Measurements from ENCODE around the gene STRA8. TPM values are rescaled to one million over a fixed set of nuclear protein-coding genes. Genes with fewer than 3 reads are reported as not detected.

STRA8 gene
- polyA plus RNA-seq, 1 donor (not counting 4 experiments of a cell fraction or from before 2014, with no cell fraction given): not detected

GRCh38 chr7:135201350-135201749 is 32.3 kb upstream of the STRA8 start:
- no peak for FAIRE-seq

GRCh38 chr7:135204341-135204749 is 29.3 kb upstream of the STRA8 start:
- Histone ChIP-seq H2AFZ (ENCODE audit: control insufficient read depth, low read length) (no peak overlapping the region), H3K9ac (ENCODE audit: control insufficient read depth, extremely low read depth, insufficient read depth, low read length) (no peak overlapping the region), H3K9me3 (ENCODE audit: control insufficient read depth, low read depth, low read length) (no peaks in the 10 kb centered on the region), H4K20me1 (ENCODE audit: control insufficient read depth, extremely low read depth, insufficient read depth, low read length) (no peaks in the 10 kb centered on the region), H3K27ac (ENCODE audit: control insufficient read depth, insufficient read depth, low read length) (no peak overlapping the region), H3K4me3 (ENCODE audit: control insufficient read depth in 2 of 3, extremely low read depth in 1 of 3, insufficient read depth in 2 of 3, low read depth in 1 of 3, low read length in 3 of 3) (no peak overlapping the region), H3K36me3 (ENCODE audit: control insufficient read depth in 2 of 2, extremely low read depth in 1 of 2, insufficient read depth in 2 of 2, low read length in 2 of 2) (peaks cover 12 to 29% of the 10 kb centered on the region in 2 experiments), H3K79me2 (ENCODE audit: control insufficient read depth, insufficient read depth, low read length) (peaks cover 30% of the 10 kb centered on the region), H3K4me2 (ENCODE audit: control insufficient read depth, extremely low read depth, insufficient read depth, low read depth, low read length) (peak overlapping the region; percentile 31), H3K4me1 (ENCODE audit: control insufficient read depth, extremely low read depth, insufficient read depth, low read length) (peaks cover 28% of the 10 kb centered on the region), H3K27me3 (ENCODE audit: control insufficient read depth, extremely low read depth, insufficient read depth, low read length) (no peaks in the 10 kb centered on the region), H3K9me1 (ENCODE audit: control insufficient read depth, extremely low read depth, insufficient read depth, low read length) (no peaks in the 10 kb centered on the region)
- dilution Hi-C loops (cut with MboI; ENCODE audit: extremely low pct_ligation_motif_present, low sequenced_read_pairs): no loop called here
- DNase-seq (ENCODE audit: low read depth, low spot score): no peak
- no peak for FAIRE-seq
- TF ChIP-seq CTCF (optimal IDR thresholded peaks at IDR 0.05 in 1 of 3, IDR thresholded peaks at IDR 0.05 in 1 of 3, conservative IDR thresholded peaks at IDR 0.05 in 1 of 3; ENCODE audit: extremely low read depth in 1 of 3, insufficient read depth in 2 of 3, low read length in 3 of 3) (no peak), EZH2 (IDR thresholded peaks at IDR 0.05; ENCODE audit: low read length) (no peak)

More at GRCh38 chr7:135201350-135201749, 32.3 kb upstream of the STRA8 start:
- Histone ChIP-seq H4K20me1 (ENCODE audit: control insufficient read depth, extremely low read depth, insufficient read depth, low read length) (no peaks in the 10 kb centered on the region), H3K4me1 (ENCODE audit: control insufficient read depth, extremely low read depth, insufficient read depth, low read length) (peaks cover 22% of the 10 kb centered on the region), H3K9ac (ENCODE audit: control insufficient read depth, extremely low read depth, insufficient read depth, low read length) (no peak overlapping the region), H2AFZ (ENCODE audit: control insufficient read depth, low read length) (no peak overlapping the region), H3K4me3 (ENCODE audit: control insufficient read depth in 2 of 3, extremely low read depth in 1 of 3, insufficient read depth in 2 of 3, low read depth in 1 of 3, low read length in 3 of 3) (no peak overlapping the region), H3K36me3 (ENCODE audit: control insufficient read depth in 2 of 2, extremely low read depth in 1 of 2, insufficient read depth in 2 of 2, low read length in 2 of 2) (peaks cover 25 to 46% of the 10 kb centered on the region in 2 experiments), H3K79me2 (ENCODE audit: control insufficient read depth, insufficient read depth, low read length) (peaks cover 16% of the 10 kb centered on the region), H3K27ac (ENCODE audit: control insufficient read depth, insufficient read depth, low read length) (no peak overlapping the region), H3K9me3 (ENCODE audit: control insufficient read depth, low read depth, low read length) (no peaks in the 10 kb centered on the region), H3K9me1 (ENCODE audit: control insufficient read depth, extremely low read depth, insufficient read depth, low read length) (no peaks in the 10 kb centered on the region), H3K4me2 (ENCODE audit: control insufficient read depth, extremely low read depth, insufficient read depth, low read depth, low read length) (no peak overlapping the region), H3K27me3 (ENCODE audit: control insufficient read depth, extremely low read depth, insufficient read depth, low read length) (no peaks in the 10 kb centered on the region)
- dilution Hi-C loops (cut with MboI; ENCODE audit: extremely low pct_ligation_motif_present, low sequenced_read_pairs): no loop called here
- TF ChIP-seq EZH2 (IDR thresholded peaks at IDR 0.05; ENCODE audit: low read length) (no peak), CTCF (optimal IDR thresholded peaks at IDR 0.05 in 1 of 3, IDR thresholded peaks at IDR 0.05 in 1 of 3, conservative IDR thresholded peaks at IDR 0.05 in 1 of 3; ENCODE audit: extremely low read depth in 1 of 3, insufficient read depth in 2 of 3, low read length in 3 of 3) (no peak)
- DNase-seq (ENCODE audit: low read depth, low spot score): no peak
